Epithelial cell of alveolus of lung (primary cell): ENCODE results near the gene USO1. TPM values are rescaled to one million over a fixed set of nuclear protein-coding genes. Genes with fewer than 3 reads are reported as not detected.

Experiments used
- total RNA-seq: library from RNA; depleted of rRNA; stranded (reverse); fragments of >200 nt; gene quantifications from 2 replicates; pipeline ENCODE4 v1.2.1, GENCODE V29; 2015

USO1 gene
- total RNA-seq = 63.8 and 83.7 TPM in 2 replicates

GRCh38 chr4:75724066-75724866 is at the start of gene USO1:
USO1 (plus strand) TSS chr4:75724577; CDS start chr4:75724820, 243 bp downstream.

Other genes with a start within 250 kb of the USO1 start
- 8.9 and 16.7 TPM in 2 replicates for gene RCHY1, start 210.2 kb upstream of the USO1 start, total RNA-seq
- gene THAP6, start 210.1 kb upstream of the USO1 start, total RNA-seq = 6.9 and 18.8 TPM in 2 replicates
- 0.08 and 0.39 TPM in 2 replicates for gene ODAPH, start 168.5 kb upstream of the USO1 start, total RNA-seq
- gene CDKL2, start 94.0 kb upstream of the USO1 start, total RNA-seq = 0.26 TPM in 1 of 2 replicates, not detected in the other
- 104 and 113 TPM in 2 replicates for gene G3BP2, start 51.2 kb upstream of the USO1 start, total RNA-seq
- not detected in 2 replicates for gene PPEF2, start 177.9 kb downstream of the USO1 start, total RNA-seq
- 23.5 and 57.5 TPM in 2 replicates for gene NAAA, start 216.4 kb downstream of the USO1 start, total RNA-seq